Endothelial cell of umbilical vein (primary cell): ENCODE results near the gene RIT2. TPM values are rescaled to one million over a fixed set of nuclear protein-coding genes. Genes with fewer than 3 reads are reported as not detected.

Experiments
- BruUV-seq: library from RNA; stranded (reverse); fragments of 400-500 nt; replicated peaks from 2 replicates; lab custom pipeline; 2021; lab: Mats Ljungman, UMichigan
- CTCF ChIA-PET: fragments of 300-600, 350-600 bp; sonication (Branson Sonifier 250); formaldehyde crosslinking; loops from one replicate; lab custom pipeline; 2021; ENCODE audit warnings: antibody characterized with exemption, inconsistent platforms; lab: Charles Lee
- POLR2A ChIA-PET: fragments of 300-600, 350-600 bp; sonication (Branson Sonifier 250); formaldehyde crosslinking; loops from one replicate; lab custom pipeline; 2021; ENCODE audit warnings: antibody characterized with exemption, inconsistent platforms; lab: Charles Lee
- DNase-seq: peaks from one replicate; pipeline ENCODE4 v3.0.0-alpha.2; 2011; ENCODE audit warnings: low read depth, low spot score
- FAIRE-seq: peaks from 2 replicates; lab custom pipeline; 2011; peaks lifted over from hg19 to GRCh38; lab: Jason Lieb, UNC
- H2AFZ ChIP-seq: 2 replicates; pipeline ENCODE4 v1.6.0; 2012; ENCODE audit warnings: low read depth, low read length, control low read depth, inconsistent platforms
- H3K27ac ChIP-seq: 2 replicates; pipeline ENCODE4 v1.5.1; 2011; ENCODE audit warnings: low read depth, mild to moderate bottlenecking, control low read depth, low read length, moderate library complexity; ENCODE audit not compliant: insufficient read depth
- H3K27me3 ChIP-seq, 2 experiments: 2 replicates each; pipeline versions ENCODE4 v1.6.0 to v1.6.1; 2011; ENCODE audit warnings: low read length in 2 of 2, mixed read lengths in 1 of 2; ENCODE audit not compliant: control insufficient read depth in 2 of 2, insufficient read depth in 2 of 2
- H3K36me3 ChIP-seq, 2 experiments: 2 replicates in 1 of 2; 3 replicates in 1 of 2; pipeline ENCODE4 v1.5.1; 2011; ENCODE audit warnings: low read length in 2 of 2, mild to moderate bottlenecking in 1 of 2, moderate library complexity in 1 of 2; ENCODE audit not compliant: control insufficient read depth in 2 of 2, insufficient read depth in 2 of 2; ENCODE audit errors: extremely low read depth in 1 of 2
- H3K4me1 ChIP-seq: 3 replicates; pipeline ENCODE4 v1.5.1; 2011; ENCODE audit warnings: mild to moderate bottlenecking, low read length; ENCODE audit not compliant: control insufficient read depth, insufficient read depth; ENCODE audit errors: extremely low read depth
- H3K4me2 ChIP-seq: 2 replicates; pipeline ENCODE4 v1.6.1; 2011; ENCODE audit warnings: low read length, control low read depth, mixed read lengths; ENCODE audit not compliant: insufficient read depth
- H3K4me3 ChIP-seq, 3 experiments: fragments of 200-600 bp in 1 of 3; sonication (generic), shearing (Covaris generic) in 1 of 3; replicated peaks in 1 of 3; 2 replicates each; pipeline ENCODE4 v1.5.1; 2011 to 2016; ENCODE audit warnings: control low read depth in 3 of 3, low read length in 3 of 3, mild to moderate bottlenecking in 2 of 3, inconsistent platforms in 1 of 3, low read depth in 1 of 3, moderate library complexity in 1 of 3; ENCODE audit not compliant: insufficient read depth in 1 of 3
- H3K79me2 ChIP-seq: 2 replicates; pipeline ENCODE4 v1.6.0; 2012; ENCODE audit warnings: low read length, inconsistent platforms; ENCODE audit not compliant: control insufficient read depth, insufficient read depth
- H3K9ac ChIP-seq: replicated peaks from 2 replicates; pipeline ENCODE3; 2011; ENCODE audit warnings: low read length, control low read depth; ENCODE audit not compliant: insufficient read depth; ENCODE audit errors: extremely low read depth
- H3K9me1 ChIP-seq: replicated peaks from 3 replicates; pipeline ENCODE4 v1.6.0; 2011; ENCODE audit warnings: mild to moderate bottlenecking, low read length; ENCODE audit not compliant: control insufficient read depth, insufficient read depth; ENCODE audit errors: extremely low read depth
- H3K9me3 ChIP-seq: replicated peaks from 2 replicates; pipeline ENCODE4 v1.5.1; 2012; ENCODE audit warnings: low read length, inconsistent platforms; ENCODE audit not compliant: control insufficient read depth, insufficient read depth
- H4K20me1 ChIP-seq: replicated peaks from 2 replicates; pipeline ENCODE3; 2011; ENCODE audit warnings: mild to moderate bottlenecking, low read length; ENCODE audit not compliant: control insufficient read depth, insufficient read depth; ENCODE audit errors: extremely low read depth
- CTCF ChIP-seq, 2 donors: IDR thresholded peaks; 1 replicate in 1 of 2; 2 replicates in 1 of 2; pipeline ENCODE4 v1.5.1; 2011; ENCODE audit warnings: low read length in 2 of 2, mild to moderate bottlenecking in 2 of 2, moderate library complexity in 2 of 2, control low read depth in 1 of 2, inconsistent platforms in 1 of 2, low read depth in 1 of 2; ENCODE audit not compliant: insufficient read depth in 1 of 2; ENCODE audit errors: extremely low read depth in 1 of 2
- EZH2 ChIP-seq: IDR thresholded peaks from 2 replicates; pipeline ENCODE4 v1.6.1; 2012; ENCODE audit warnings: borderline replicate concordance, low read depth, mild to moderate bottlenecking, moderate library complexity, low read length, inconsistent platforms; ENCODE audit not compliant: severe bottlenecking
- FOS ChIP-seq: IDR thresholded peaks from 2 replicates; pipeline ENCODE4 v1.6.1; 2011; ENCODE audit warnings: mild to moderate bottlenecking, low read length, moderate library complexity, borderline replicate concordance; ENCODE audit not compliant: insufficient read depth
- GATA2 ChIP-seq: IDR thresholded peaks from 2 replicates; pipeline ENCODE4 v1.7.0; 2011; ENCODE audit warnings: low read depth, mild to moderate bottlenecking, moderate library complexity, mixed read lengths, low read length; ENCODE audit not compliant: insufficient read length, insufficient read depth
- JUN ChIP-seq: IDR thresholded peaks from 2 replicates; pipeline ENCODE4 v1.6.1; 2011; ENCODE audit warnings: borderline replicate concordance, low read depth; ENCODE audit not compliant: insufficient read length, insufficient read depth
- MYC ChIP-seq: IDR thresholded peaks from one replicate; pipeline ENCODE4 v1.6.1; 2011; ENCODE audit warnings: mild to moderate bottlenecking, low read depth, low read length
- POLR2A ChIP-seq: IDR thresholded peaks from 2 replicates; pipeline ENCODE4 v1.6.1; 2012; ENCODE audit warnings: low read depth, mild to moderate bottlenecking, control low read depth, low read length
- POLR2AphosphoS5 ChIP-seq: IDR thresholded peaks from 2 replicates; pipeline ENCODE4 v1.6.1; 2012; ENCODE audit warnings: low read depth, mild to moderate bottlenecking, control low read depth, low read length, moderate library complexity; ENCODE audit not compliant: insufficient read depth
- dilution Hi-C: fragments of 300-500 bp; cut with MboI; formaldehyde crosslinking; loops from one replicate; pipeline ENCODE4 v1.15.0; 2019; ENCODE audit warnings: low sequenced_read_pairs; ENCODE audit not compliant: extremely low pct_ligation_motif_present
- intact Hi-C: fragments of 100-400 bp; cut with micrococcal nuclease; formaldehyde crosslinking; loops from one replicate; pipeline ENCODE4 v1.10.0; 2022
- polyA plus RNA-seq, 4 experiments: library from polyadenylated mRNA; depleted of rRNA in 3 of 4; stranded (reverse) in 3 of 4; unstranded in 1 of 4; fragments of >200 nt; gene quantifications; 2 replicates each; pipeline versions ENCODE4 v1.2.1 to v1.2.3, GENCODE V29; 2011 to 2012; ENCODE audit warnings: missing spikeins in 1 of 4
- total RNA-seq: library from RNA; stranded (reverse); gene quantifications from 2 replicates; pipeline ENCODE4 v1.2.3, GENCODE V29; 2021

RIT2 gene
- total and polyA plus RNA-seq, 2 donors (not counting 3 experiments of a cell fraction or from before 2014, with no cell fraction given): not detected

GRCh38 chr18:42931491-42931890 is 184.0 kb downstream of the RIT2 start:
- ChIA-PET CTCF (interaction anchor here (1.3 to 2.6 kb wide), 3 partner anchors 287 to 340 kb away, joined by 3 to 13 read pairs (median 4); no protein-coding TSS in a partner anchor), POLR2A (no interaction called here)
- Histone ChIP-seq H3K9me3 (no peaks in the 10 kb centered on the region), H3K9me1 (no peaks in the 10 kb centered on the region), H3K27me3 (no peaks in the 10 kb centered on the region), H4K20me1 (no peaks in the 10 kb centered on the region), H3K4me3 (peak overlapping the region in 1 of 3 experiments; percentile 19), H2AFZ (peak overlapping the region; percentile 36), H3K36me3 (no peaks in the 10 kb centered on the region), H3K9ac (peak overlapping the region; percentile 69), H3K79me2 (no peaks in the 10 kb centered on the region), H3K4me1 (peaks cover 34% of the 10 kb centered on the region), H3K27ac (peak overlapping the region; percentile 84), H3K4me2 (peak overlapping the region; percentile 90)
- dilution Hi-C loops (no loop called here), intact Hi-C loops (loop anchor here (2.0 kb wide), 1 partner anchor 287 kb away; no protein-coding TSS in a partner anchor)
- no TSS peak for BruUV-seq
- DNase-seq: peak; percentile 92
- FAIRE-seq: peak; percentile 95
- TF ChIP-seq GATA2 (peak; percentile 74), JUN (peak; percentile 42), MYC (no peak), POLR2AphosphoS5 (peak; percentile 84), FOS (no peak), EZH2 (no peak), POLR2A (peak; percentile 60)

GRCh38 chr18:42929857-42930256 is 185.6 kb downstream of the RIT2 start:
- CTCF ChIA-PET: no interaction called here
- POLR2A ChIA-PET: no interaction called here
- no peak overlapping the region for H3K9ac ChIP-seq
- no peak for TF ChIP-seq EZH2
- TF ChIP-seq JUN: peak; percentile 67
- no peak for TF ChIP-seq CTCF (IDR thresholded peaks at IDR 0.05; ENCODE audit: extremely low read depth in 1 of 2, insufficient read depth in 1 of 2, low read depth in 1 of 2, low read length in 2 of 2)
- TF ChIP-seq POLR2AphosphoS5: no peak
- TF ChIP-seq MYC: no peak
- no peak for TF ChIP-seq FOS
- no peak overlapping the region for H3K27ac ChIP-seq
- H3K4me3 ChIP-seq: no peak overlapping the region
- H3K79me2 ChIP-seq: no peaks in the 10 kb centered on the region
- BruUV-seq: no TSS peak
- peak; percentile 14 for DNase-seq
- H2AFZ ChIP-seq: peak overlapping the region; percentile 40
- H3K4me2 ChIP-seq: no peak overlapping the region
- no peaks in the 10 kb centered on the region for H3K27me3 ChIP-seq
- no peaks in the 10 kb centered on the region for H4K20me1 ChIP-seq
- peaks cover 34% of the 10 kb centered on the region for H3K4me1 ChIP-seq
- no peaks in the 10 kb centered on the region for H3K9me1 ChIP-seq
- intact Hi-C loops (loop anchor here (2.0 kb wide), 1 partner anchor 285 kb away; no protein-coding TSS in a partner anchor), dilution Hi-C loops (no loop called here)
- no peak for FAIRE-seq
- H3K9me3 ChIP-seq: no peaks in the 10 kb centered on the region
- H3K36me3 ChIP-seq: no peaks in the 10 kb centered on the region
